Muscle of arm (tissue), 12 donors: ENCODE measurements around the gene ANK3. TPM values are rescaled to one million over a fixed set of nuclear protein-coding genes. Genes with fewer than 3 reads are reported as not detected.

Experiments used
- DNase-seq: peaks from one replicate; pipeline ENCODE4 v3.0.0-alpha.2; 2013
- polyA plus RNA-seq, 12 donors: library from polyadenylated mRNA; unstranded; fragments of 120-200 nt; gene quantifications; one replicate each; pipeline ENCODE4 v1.2.1, GENCODE V29; 2013; ENCODE audit not compliant: insufficient read length in 12 of 12

Gene ANK3
- polyA plus RNA-seq, 12 donors, result 84.5 to 171 (median 147) TPM; not detected in 1

DNA sequence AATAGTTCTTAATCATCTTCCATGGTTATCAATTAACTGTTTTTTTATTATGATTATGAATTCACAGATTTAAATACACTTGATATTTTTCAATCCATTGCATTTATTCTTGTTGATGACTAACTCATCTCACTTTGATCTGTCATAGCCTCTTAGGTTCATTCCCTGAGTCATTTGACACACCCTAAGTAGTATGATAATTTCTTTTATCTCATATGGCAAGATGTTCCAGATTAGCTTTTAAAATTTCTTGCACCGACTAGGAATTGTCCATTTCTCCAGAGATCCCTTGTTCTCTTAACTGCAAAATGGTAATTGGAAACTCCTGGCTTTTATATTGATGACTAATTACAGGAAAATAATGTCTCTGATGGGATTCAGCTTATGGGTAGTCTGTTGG, 395.7 kb downstream of the ANK3 start:
- no peak for DNase-seq

DNA sequence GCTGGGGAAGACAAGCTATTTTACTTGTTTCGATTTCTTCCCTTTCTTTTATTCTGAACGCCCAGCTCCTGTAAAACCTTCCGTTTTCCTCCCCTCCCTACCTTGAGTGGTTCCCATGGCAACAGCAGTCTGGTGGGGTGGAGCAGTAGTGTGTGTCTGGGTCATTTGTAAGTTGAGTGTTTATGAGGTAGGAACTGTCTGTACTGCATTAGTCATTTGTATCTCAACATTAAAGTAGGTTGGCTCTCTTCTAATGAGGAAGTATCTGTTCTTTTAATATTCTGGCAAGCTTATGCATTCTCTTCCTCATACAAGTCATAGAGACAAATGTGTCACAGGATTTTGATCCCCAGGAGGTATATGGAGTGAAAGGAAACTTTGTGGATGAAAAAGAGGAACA, 398.0 kb downstream of the ANK3 start:
- DNase-seq, result no peak

DNA sequence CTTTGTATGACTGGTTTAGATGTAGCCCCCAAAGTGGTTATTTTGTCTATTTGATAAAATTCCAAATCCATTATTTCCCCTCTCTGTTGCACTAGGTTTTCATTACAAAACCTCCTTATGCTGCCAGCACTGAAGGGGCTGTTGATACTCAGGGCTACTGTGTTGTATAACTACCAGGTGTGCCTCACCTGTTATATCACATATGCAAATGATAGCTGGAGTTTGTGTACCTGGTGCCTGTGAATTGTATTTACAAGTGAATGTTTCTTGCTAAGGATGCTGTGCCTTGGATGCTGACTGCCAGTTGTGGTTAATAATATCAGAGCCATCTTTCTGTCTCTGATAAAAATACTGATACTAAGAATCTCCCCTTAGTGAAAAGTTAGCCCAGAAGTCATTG, 398.6 kb downstream of the ANK3 start:
- no peak for DNase-seq

GRCh38 chr10:59985639-59986038, 404.0 kb downstream of the ANK3 start:
- no peak for DNase-seq

- no peak for DNase-seq
Observed at GRCh38 chr10:59984415-59984814, 405.3 kb downstream of the ANK3 start.

- no peak for DNase-seq
Observed at GRCh38 chr10:59980356-59980755, 409.3 kb downstream of the ANK3 start.

GRCh38 chr10:59977486-59977885, 412.2 kb downstream of the ANK3 start:
- DNase-seq, result no peak

DNA sequence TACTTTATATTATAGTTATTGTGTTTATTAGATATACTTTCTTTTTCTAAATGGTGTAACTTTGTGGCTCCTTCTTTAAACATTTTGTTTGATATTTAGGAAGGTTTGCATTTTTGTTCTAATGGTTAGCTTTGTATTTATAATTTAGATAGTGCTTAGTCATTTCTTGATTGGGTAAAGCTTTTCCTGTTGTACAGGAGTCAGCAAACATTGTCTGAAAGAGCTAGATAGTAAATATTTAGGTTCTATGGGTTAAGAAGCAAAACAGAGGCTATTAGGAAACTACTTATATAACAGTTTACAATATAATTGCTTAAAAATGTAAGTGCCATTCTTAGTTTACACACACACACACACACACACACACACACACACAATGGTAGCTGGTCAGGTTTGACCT, 412.8 kb downstream of the ANK3 start:
- no peak for DNase-seq
